Heart left ventricle (tissue), 13 donors: ENCODE data around the gene CASP1.
"Not testable (repeated sequence)": the region's sequence is repeated elsewhere in the genome, so short reads cannot be mapped to it uniquely, and the experiment has no call there.

ENCODE experiments used
- POLR2A ChIP-seq, 2 donors: fragments of 450-650 bp; IDR thresholded peaks; one replicate each; pipeline ENCODE4 v1.6.1; 2017; ENCODE audit warnings: antibody characterized with exemption in 2 of 2, mild to moderate bottlenecking in 2 of 2, moderate library complexity in 2 of 2
- TF ChIP-seq, protein P1 (sequence below), 12 donors: fragments of 200-600 bp; sonication (generic) in 4 of 12; IDR thresholded peaks; one replicate each; pipeline versions ENCODE4 v1.5.0 to v1.8.0; 2018 to 2022; ENCODE audit warnings: antibody characterized with exemption in 12 of 12, mild to moderate bottlenecking in 5 of 12
- donor health status: ischemic (EF 13 %, LVEDD 7.1; RV severe dilation, severe dysfunction).
- donor health status: DM: no; HTN: yes; CAD: no.
- donor health status: DM: no; HTN: no; CAD: no.
- donor health status: ischemic (EF 25% LVEDD 6.9; RV normal size, moderate dysfunction).
- donor health status: ischemic (EF 25% LVEDD 5.7; RV mildly dilated, moderate dysfunction).
- donor health status: ischemic (EF 35%, LVEDD 5.7; RV mildly dilated, moderate dysfunction).
- donor health status: nonischemic (EF 11% LVEDD 7.7; RV severe dilation, severe dysfunction).
- donor health status: DM: yes; HTN: yes; CAD: no.
- donor health status: PGD.
- donor health status: ischemic (EF 29% LVEDD 5.4; RV normal size, mild dysfunction).
- donor health status: nonischemic (EF 23%, LVEDD 6.1; RV moderate dilation, normal function).

DNA sequence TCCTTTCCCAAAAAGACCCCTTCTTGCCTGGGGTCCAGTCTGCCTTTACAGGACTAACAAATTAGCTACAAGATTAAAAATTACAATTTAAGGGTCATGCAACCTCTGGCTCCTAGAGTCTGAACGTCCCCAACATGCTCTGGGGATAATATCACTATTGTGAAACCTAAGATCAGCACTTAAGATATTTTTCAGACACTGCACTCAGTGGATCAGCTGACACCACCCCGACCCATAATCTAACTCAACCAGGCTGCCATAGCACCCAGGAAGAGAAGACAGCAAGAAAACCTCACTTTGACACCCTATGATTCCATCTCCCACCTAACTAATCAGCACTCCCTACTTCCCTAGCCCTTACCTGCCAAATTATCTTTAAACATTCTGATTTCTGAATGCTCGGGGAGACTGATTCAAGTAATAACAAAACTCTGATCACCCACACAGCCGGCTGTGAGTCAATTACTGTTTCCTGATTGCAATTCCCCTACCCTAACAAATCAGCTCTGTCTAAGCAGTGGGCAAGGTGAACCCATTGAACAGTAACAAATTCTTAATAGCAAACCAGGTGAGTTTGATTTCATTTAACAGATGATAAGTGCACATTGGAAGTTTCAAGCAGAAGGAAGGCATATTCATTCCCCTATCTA lies 42.3 kb upstream of the CASP1 start:
- TF ChIP-seq, protein P1, sequence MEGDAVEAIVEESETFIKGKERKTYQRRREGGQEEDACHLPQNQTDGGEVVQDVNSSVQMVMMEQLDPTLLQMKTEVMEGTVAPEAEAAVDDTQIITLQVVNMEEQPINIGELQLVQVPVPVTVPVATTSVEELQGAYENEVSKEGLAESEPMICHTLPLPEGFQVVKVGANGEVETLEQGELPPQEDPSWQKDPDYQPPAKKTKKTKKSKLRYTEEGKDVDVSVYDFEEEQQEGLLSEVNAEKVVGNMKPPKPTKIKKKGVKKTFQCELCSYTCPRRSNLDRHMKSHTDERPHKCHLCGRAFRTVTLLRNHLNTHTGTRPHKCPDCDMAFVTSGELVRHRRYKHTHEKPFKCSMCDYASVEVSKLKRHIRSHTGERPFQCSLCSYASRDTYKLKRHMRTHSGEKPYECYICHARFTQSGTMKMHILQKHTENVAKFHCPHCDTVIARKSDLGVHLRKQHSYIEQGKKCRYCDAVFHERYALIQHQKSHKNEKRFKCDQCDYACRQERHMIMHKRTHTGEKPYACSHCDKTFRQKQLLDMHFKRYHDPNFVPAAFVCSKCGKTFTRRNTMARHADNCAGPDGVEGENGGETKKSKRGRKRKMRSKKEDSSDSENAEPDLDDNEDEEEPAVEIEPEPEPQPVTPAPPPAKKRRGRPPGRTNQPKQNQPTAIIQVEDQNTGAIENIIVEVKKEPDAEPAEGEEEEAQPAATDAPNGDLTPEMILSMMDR (IDR thresholded peaks at IDR 0.05), result not testable (repeated sequence)
- TF ChIP-seq POLR2A (IDR thresholded peaks at IDR 0.05), result not testable (repeated sequence)
